Subcutaneous abdominal adipose tissue (tissue), 5 donors: ENCODE results near the gene EDIL3.

Source experiments
- H3K27ac ChIP-seq: one replicate; pipeline ENCODE4 v1.7.0; 2013; ENCODE audit warnings: low read depth, mild to moderate bottlenecking, inconsistent platforms, low read length, moderate library complexity
- H3K27me3 ChIP-seq, 5 donors: one replicate each; pipeline ENCODE4 v1.7.0; 2013; ENCODE audit warnings: low read length in 5 of 5, inconsistent platforms in 1 of 5; ENCODE audit not compliant: control insufficient read depth in 5 of 5, insufficient read depth in 4 of 5
- H3K36me3 ChIP-seq, 5 donors: one replicate each; pipeline ENCODE4 v1.7.0; 2013; ENCODE audit warnings: low read length in 5 of 5; ENCODE audit not compliant: control insufficient read depth in 5 of 5, insufficient read depth in 5 of 5
- H3K4me1 ChIP-seq, 5 donors: one replicate each; pipeline ENCODE4 v1.7.0; 2013; ENCODE audit warnings: low read length in 5 of 5, mild to moderate bottlenecking in 3 of 5, moderate library complexity in 1 of 5; ENCODE audit not compliant: control insufficient read depth in 5 of 5, insufficient read depth in 5 of 5
- H3K4me3 ChIP-seq, 5 donors: one replicate each; pipeline ENCODE4 v1.7.0; 2013; ENCODE audit warnings: low read length in 5 of 5, low read depth in 1 of 5
- H3K9ac ChIP-seq, 5 donors: one replicate each; pipeline ENCODE4 v1.7.0; 2013; ENCODE audit warnings: low read length in 5 of 5, mild to moderate bottlenecking in 4 of 5, moderate library complexity in 3 of 5
- H3K9me3 ChIP-seq, 5 donors: one replicate each; pipeline ENCODE4 v1.7.0; 2013; ENCODE audit warnings: low read length in 5 of 5; ENCODE audit not compliant: control insufficient read depth in 5 of 5
- donor health status: healthy.
- donor health status: healthy.
- donor health status: healthy.
- donor health status: healthy.
- donor health status: healthy.

The EDIL3 gene

DNA sequence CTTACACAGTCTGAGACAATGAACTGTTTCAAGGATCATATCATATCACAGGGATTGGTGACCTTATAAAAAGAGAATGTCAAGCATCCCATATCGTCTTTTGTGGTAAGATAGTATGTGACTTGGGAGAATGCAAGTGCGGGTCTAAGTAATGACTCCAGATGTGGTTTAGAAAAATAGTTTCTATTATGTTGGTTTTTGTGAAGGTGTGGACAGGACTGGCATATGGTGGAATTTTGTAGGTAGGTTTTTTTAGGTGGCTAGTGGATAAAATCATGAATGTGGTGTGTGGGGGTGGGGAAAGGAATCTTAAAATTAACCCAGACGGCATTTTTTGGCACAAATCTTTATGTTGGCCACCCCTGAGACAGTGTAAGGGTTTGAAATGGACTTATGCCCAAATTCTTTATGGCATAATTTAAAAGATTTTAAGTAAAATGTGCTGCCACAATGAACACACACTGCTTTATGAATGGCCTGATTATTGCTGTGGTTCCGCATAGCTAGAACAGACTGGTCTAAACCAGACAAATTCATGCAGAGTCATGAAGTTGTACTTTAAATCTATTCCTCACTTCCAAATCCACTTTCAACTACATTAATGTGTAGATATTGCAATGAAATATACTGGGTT, 459.2 kb downstream of the EDIL3 start:
- Histone ChIP-seq H3K36me3 (no peaks in the 10 kb centered on the region), H3K27ac (no peak overlapping the region), H3K9ac (no peak overlapping the region), H3K4me1 (no peaks in the 10 kb centered on the region), H3K9me3 (peaks cover 0 to 8% (median 5%) of the 10 kb centered on the region in 5 donors), H3K27me3 (no peaks in the 10 kb centered on the region), H3K4me3 (no peak overlapping the region)

DNA sequence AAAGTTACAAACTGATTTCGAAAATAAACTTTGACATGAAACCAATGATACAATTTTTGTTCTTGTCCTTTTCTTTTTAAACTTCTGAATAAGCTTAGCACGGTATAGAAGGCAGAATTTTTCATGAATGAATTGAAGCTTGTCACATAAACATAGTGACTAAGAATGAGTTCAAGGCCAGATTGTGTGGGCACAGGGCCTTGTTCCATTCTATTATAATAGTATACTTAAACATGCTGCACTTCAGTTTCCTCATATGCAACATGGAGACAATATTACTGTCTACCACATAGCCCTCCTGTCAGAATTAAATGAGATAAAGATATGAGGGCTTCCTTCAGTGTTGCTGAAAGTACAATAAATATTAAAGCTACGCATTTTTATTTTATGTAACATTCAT, 459.8 kb downstream of the EDIL3 start:
- Histone ChIP-seq H3K27me3 (no peaks in the 10 kb centered on the region), H3K4me3 (no peak overlapping the region), H3K27ac (no peak overlapping the region), H3K9me3 (peaks cover 0 to 8% (median 5%) of the 10 kb centered on the region in 5 donors), H3K36me3 (no peaks in the 10 kb centered on the region), H3K4me1 (no peaks in the 10 kb centered on the region), H3K9ac (no peak overlapping the region)

DNA sequence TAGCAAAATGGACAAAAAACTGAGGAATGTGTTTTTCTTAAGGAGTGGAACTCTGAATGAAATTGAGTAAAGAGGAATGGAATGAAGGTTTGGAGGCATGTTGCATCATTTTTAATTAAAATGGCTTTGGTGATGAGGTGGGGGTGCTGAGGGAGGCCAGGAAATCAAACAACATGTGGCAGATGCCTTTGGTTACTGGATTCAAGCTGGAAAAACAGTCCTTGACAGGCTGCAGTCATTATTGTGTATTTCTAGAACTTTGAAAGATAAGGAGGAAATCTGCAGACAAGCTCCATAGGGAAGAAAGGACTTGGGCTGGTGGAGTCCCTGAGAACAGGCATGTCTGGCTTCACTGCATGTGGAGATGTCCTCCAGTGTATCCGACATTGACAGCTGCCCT, 460.5 kb downstream of the EDIL3 start:
- no peaks in the 10 kb centered on the region for H3K27me3 ChIP-seq
- peaks cover 0 to 8% (median 5%) of the 10 kb centered on the region in 5 donors for H3K9me3 ChIP-seq
- H3K36me3 ChIP-seq: no peaks in the 10 kb centered on the region
- H3K4me3 ChIP-seq: no peak overlapping the region
- no peak overlapping the region for H3K27ac ChIP-seq
- H3K9ac ChIP-seq: no peak overlapping the region
- peaks cover 0 to 3% (median 0%) of the 10 kb centered on the region in 5 donors for H3K4me1 ChIP-seq

DNA sequence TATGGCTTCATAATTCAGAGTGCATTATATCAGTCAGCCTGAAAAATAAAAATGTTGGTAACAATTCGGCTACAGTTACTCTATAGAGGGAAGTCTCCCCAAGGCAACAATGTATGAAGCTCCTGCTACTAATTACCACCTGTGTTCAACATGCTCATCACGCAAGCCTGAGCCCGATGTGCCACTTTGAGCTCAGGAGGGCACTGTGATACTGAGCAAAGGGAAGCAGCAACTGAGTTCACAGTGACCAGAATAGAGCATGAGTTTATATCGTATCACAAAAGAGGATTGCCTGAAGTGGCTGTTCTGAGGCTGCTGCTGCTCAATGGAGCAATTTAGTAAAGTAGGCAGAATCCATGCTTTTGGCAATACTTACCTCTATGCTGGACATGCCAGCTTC, 462.0 kb downstream of the EDIL3 start:
- peaks cover 0 to 7% (median 0%) of the 10 kb centered on the region in 5 donors for H3K4me1 ChIP-seq
- no peak overlapping the region for H3K27ac ChIP-seq
- H3K36me3 ChIP-seq: no peaks in the 10 kb centered on the region
- H3K27me3 ChIP-seq: no peaks in the 10 kb centered on the region
- H3K9me3 ChIP-seq: peaks cover 0 to 8% (median 5%) of the 10 kb centered on the region in 5 donors
- H3K4me3 ChIP-seq: no peak overlapping the region
- no peak overlapping the region for H3K9ac ChIP-seq

DNA sequence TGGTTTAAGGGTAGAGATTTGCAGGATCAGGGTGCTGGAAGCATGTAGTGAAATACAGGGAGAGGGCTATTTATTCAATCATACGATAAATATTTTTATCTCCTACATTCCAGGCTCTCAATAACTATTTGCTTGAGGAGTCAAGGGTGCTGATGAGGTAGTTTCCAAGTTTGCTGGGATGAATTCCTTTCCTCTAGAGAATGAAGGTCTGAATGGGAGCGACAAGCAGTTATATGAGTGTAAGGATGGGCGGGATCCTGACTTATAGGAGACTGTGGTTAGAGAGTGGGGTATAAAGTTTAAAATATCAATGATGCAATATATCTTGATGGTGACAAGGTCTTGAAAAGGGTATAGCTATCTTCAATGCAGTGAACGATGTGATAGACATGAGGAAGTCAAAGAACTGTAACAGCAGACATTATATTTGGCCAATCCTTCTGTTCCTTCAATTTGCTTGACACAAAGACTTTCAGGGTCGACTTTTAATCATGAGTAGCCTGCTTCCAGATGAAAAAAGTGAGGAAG, 462.9 kb downstream of the EDIL3 start:
- no peak overlapping the region for H3K9ac ChIP-seq
- no peaks in the 10 kb centered on the region for H3K27me3 ChIP-seq
- no peak overlapping the region for H3K4me3 ChIP-seq

DNA sequence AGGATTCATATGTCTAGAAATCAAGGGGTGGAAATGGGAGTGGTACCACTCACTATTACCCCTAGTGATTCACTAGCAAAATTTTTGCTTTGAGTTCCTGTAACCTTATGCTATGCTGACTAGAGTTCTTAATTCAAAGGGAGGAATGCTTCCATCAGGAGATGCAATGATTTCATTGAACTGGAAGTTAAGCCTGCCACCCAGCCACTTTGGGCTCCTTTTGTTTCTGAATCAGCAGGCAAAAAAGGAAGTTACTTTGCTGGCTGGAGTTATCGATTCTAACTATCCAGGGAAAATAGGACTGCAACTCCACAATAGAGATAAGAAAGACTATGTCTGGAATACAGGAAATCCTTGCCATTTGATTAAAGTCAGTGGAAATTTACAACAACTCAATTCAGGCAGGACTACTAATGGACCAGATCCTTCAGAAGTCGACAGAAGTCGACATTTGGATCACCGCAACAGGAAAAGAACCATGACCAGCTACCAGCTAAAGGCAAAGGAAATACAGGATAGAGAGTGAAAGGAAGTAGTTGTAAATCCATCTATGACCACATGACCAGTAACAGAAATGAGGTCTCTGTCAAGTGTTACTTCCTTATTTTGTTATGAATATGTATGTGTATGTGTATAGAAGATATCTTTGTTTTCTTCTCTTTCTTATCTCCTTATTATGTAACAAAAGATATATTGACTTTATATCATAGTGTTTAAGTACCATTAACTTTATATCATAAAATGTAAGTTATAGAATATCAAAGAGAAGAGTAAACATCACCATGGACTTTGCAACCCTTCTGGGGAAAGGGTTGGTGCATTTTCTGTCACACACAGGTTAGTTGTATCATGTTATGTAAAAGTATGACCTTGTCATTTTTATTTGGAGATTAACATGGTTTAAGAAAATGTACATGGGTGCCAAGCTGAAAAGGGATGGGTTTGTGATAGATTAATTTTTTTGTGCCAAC, 465.3 kb downstream of the EDIL3 start:
- no peak overlapping the region for H3K4me3 ChIP-seq
- peaks cover 0 to 8% (median 5%) of the 10 kb centered on the region in 5 donors for H3K9me3 ChIP-seq
- no peak overlapping the region for H3K9ac ChIP-seq
- H3K27me3 ChIP-seq: no peaks in the 10 kb centered on the region
- no peak overlapping the region for H3K27ac ChIP-seq
- peaks cover 0 to 7% (median 0%) of the 10 kb centered on the region in 5 donors for H3K4me1 ChIP-seq
- H3K36me3 ChIP-seq: no peaks in the 10 kb centered on the region

More for the DNA sequence above, 462.9 kb downstream of the EDIL3 start:
- Histone ChIP-seq H3K9me3 (peaks cover 0 to 8% (median 5%) of the 10 kb centered on the region in 5 donors), H3K36me3 (no peaks in the 10 kb centered on the region), H3K4me1 (peaks cover 0 to 7% (median 0%) of the 10 kb centered on the region in 5 donors), H3K27ac (no peak overlapping the region)

DNA sequence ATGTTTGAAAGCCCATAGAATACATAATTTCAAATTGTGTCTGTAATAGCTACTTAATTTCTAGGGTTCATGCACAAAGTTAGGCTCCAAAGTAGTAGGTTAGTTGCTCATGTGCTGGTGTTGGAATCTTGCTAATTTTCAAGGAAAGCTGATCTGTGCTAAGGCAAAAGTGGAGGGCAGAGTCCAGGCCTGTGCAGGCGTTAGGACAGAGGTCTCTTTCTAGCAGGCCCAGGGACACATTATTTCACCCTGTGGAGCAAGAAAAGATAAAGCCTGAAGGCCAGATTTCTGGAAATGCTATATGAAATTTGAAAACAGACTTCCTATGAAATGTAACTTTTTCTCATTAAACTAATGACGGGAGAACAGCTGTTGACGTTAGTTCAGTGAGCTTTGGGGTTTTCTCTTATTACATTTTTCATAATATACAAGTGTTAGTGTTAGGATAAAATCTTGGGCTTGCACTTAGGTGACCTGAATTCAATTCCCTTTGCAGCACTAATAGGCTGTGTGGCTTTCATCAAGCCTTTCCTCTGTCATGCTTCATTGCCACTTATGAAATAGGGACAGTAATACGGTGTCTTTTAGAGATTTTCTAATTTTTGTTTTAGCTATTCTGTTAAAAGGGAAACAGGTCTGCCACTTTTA, 467.3 kb downstream of the EDIL3 start:
- H3K27ac ChIP-seq: no peak overlapping the region
- H3K4me3 ChIP-seq: no peak overlapping the region
- H3K4me1 ChIP-seq: peaks cover 0 to 7% (median 0%) of the 10 kb centered on the region in 5 donors
- no peak overlapping the region for H3K9ac ChIP-seq
- H3K9me3 ChIP-seq: no peaks in the 10 kb centered on the region
- no peaks in the 10 kb centered on the region for H3K27me3 ChIP-seq
- no peaks in the 10 kb centered on the region for H3K36me3 ChIP-seq

DNA sequence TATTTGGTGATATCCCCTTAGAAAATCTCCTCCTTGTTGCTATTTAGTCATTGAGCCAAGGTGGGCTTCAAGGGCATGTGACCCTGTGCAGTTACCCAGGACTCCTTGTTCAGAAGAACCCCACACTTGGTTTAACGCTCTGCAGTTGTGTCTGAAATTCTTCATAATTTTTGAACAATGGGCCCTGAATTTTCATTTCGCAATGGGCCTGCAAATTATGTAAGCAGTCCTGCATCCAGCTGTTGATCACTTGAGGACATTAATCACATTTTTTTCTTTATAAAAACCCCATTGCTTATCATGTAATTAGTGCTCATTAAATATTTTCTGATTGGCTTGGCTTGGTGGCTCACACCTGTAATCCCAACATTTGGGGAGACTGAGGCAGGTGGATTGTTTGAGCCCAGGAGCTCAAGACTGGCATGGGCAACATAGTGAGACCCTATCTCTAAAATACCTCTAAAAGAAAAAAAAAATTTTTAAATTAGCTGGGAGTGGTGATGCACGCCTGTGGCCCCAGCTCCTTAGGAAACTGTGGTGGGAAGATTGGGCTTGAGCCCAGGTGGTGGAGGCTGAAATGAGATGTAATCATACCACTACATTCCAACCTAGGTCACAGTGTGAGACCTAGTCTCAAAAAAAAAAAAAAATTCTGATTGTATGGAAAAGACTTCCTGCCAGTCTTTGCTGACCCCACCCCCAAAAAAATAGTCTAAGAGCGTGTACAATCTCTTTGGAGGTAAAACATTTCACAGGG, 469.8 kb downstream of the EDIL3 start:
- Histone ChIP-seq H3K9me3 (no peaks in the 10 kb centered on the region), H3K4me1 (peaks cover 0 to 7% (median 0%) of the 10 kb centered on the region in 5 donors), H3K27me3 (no peaks in the 10 kb centered on the region), H3K4me3 (no peak overlapping the region), H3K9ac (no peak overlapping the region), H3K27ac (no peak overlapping the region), H3K36me3 (no peaks in the 10 kb centered on the region)

DNA sequence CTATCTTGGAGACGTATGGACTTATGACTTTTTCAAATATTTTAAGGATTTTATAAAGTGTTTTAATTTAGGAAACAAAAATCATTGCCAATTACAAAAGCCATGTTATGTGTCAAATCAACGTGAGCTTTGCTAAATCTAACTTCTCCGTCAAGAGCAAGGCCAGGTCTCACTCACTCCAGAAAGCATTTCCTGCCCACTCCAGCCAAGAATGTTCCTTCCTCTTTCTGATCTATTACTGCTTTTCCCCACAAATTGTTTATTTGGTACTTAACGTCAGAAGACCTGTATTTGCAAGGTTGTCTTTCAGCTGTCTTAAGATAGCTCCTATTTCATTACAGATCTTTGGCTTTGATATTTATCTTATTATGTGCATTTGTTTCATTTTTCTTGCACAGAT, 470.5 kb downstream of the EDIL3 start:
- Histone ChIP-seq H3K36me3 (no peaks in the 10 kb centered on the region), H3K27ac (no peak overlapping the region), H3K4me1 (peaks cover 0 to 5% (median 0%) of the 10 kb centered on the region in 5 donors), H3K9me3 (no peaks in the 10 kb centered on the region), H3K9ac (no peak overlapping the region), H3K4me3 (no peak overlapping the region), H3K27me3 (no peaks in the 10 kb centered on the region)
